ENCODE results near the gene UNC79. TPM values are rescaled to one million over a fixed set of nuclear protein-coding genes. Genes with fewer than 3 reads are reported as not detected.

The UNC79 gene
- total RNA-seq, 1 donor from 2014 or later: 2.6 TPM

- Mint-ChIP-seq H3K4me1 (ENCODE audit: low read depth) (peaks cover 2% of the 10 kb centered on the region), H3K27me3 (peaks cover 3% of the 10 kb centered on the region), H3K4me3 (ENCODE audit: low read depth) (no peak overlapping the region), H3K36me3 (ENCODE audit: insufficient read depth) (peaks cover 6% of the 10 kb centered on the region), H3K27ac (no peak overlapping the region), H3K9me3 (ENCODE audit: low read depth) (peaks cover 26% of the 10 kb centered on the region)
- no peak for TF ChIP-seq CTCF (IDR thresholded peaks at IDR 0.05; ENCODE audit: unreplicated experiment)
- no peak for DNase-seq (ENCODE audit: low spot score, unreplicated experiment)
Observed at GRCh38 chr14:93665169-93665568, 234.4 kb downstream of the UNC79 start.

GRCh38 chr14:93669632-93670031 lies 238.9 kb downstream of the UNC79 start:
- peaks cover 5% of the 10 kb centered on the region for H3K36me3 Mint-ChIP-seq (ENCODE audit: insufficient read depth)
- no peak overlapping the region for H3K27ac Mint-ChIP-seq
- TF ChIP-seq CTCF (IDR thresholded peaks at IDR 0.05; ENCODE audit: unreplicated experiment): no peak
- peaks cover 18% of the 10 kb centered on the region for H3K9me3 Mint-ChIP-seq (ENCODE audit: low read depth)
- no peak for DNase-seq (ENCODE audit: low spot score, unreplicated experiment)
- H3K4me1 Mint-ChIP-seq (ENCODE audit: low read depth): peaks cover 4% of the 10 kb centered on the region
- no peak overlapping the region for H3K4me3 Mint-ChIP-seq (ENCODE audit: low read depth)
- peaks cover 10% of the 10 kb centered on the region for H3K27me3 Mint-ChIP-seq

- Mint-ChIP-seq H3K36me3 (ENCODE audit: insufficient read depth) (no peaks in the 10 kb centered on the region), H3K4me1 (ENCODE audit: low read depth) (peaks cover 4% of the 10 kb centered on the region)
- DNase-seq (ENCODE audit: low spot score, unreplicated experiment): no peak
Observed at GRCh38 chr14:93674343-93674742, 243.6 kb downstream of the UNC79 start.

GRCh38 chr14:93675651-93676050 lies 244.9 kb downstream of the UNC79 start:
- TF ChIP-seq CTCF (IDR thresholded peaks at IDR 0.05; ENCODE audit: unreplicated experiment): no peak
- Mint-ChIP-seq H3K27ac (no peak overlapping the region), H3K36me3 (ENCODE audit: insufficient read depth) (no peaks in the 10 kb centered on the region)

More at GRCh38 chr14:93674343-93674742, 243.6 kb downstream of the UNC79 start:
- no peak for TF ChIP-seq CTCF (IDR thresholded peaks at IDR 0.05; ENCODE audit: unreplicated experiment)
- Mint-ChIP-seq H3K27me3 (peaks cover 10% of the 10 kb centered on the region), H3K27ac (no peak overlapping the region), H3K9me3 (ENCODE audit: low read depth) (no peaks in the 10 kb centered on the region), H3K4me3 (ENCODE audit: low read depth) (no peak overlapping the region)

GRCh38 chr14:93676416-93676958 lies 245.7 kb downstream of the UNC79 start:
- no peak for DNase-seq (ENCODE audit: low spot score, unreplicated experiment)
- TF ChIP-seq CTCF (IDR thresholded peaks at IDR 0.05; ENCODE audit: unreplicated experiment): no peak
- H3K36me3 Mint-ChIP-seq (ENCODE audit: insufficient read depth): no peaks in the 10 kb centered on the region
- no peak overlapping the region for H3K27ac Mint-ChIP-seq
- peaks cover 7% of the 10 kb centered on the region for H3K27me3 Mint-ChIP-seq
- no peak overlapping the region for H3K4me3 Mint-ChIP-seq (ENCODE audit: low read depth)
- H3K4me1 Mint-ChIP-seq (ENCODE audit: low read depth): peaks cover 7% of the 10 kb centered on the region
- no peaks in the 10 kb centered on the region for H3K9me3 Mint-ChIP-seq (ENCODE audit: low read depth)

More at GRCh38 chr14:93675651-93676050, 244.9 kb downstream of the UNC79 start:
- no peak overlapping the region for H3K4me3 Mint-ChIP-seq (ENCODE audit: low read depth)
- no peaks in the 10 kb centered on the region for H3K9me3 Mint-ChIP-seq (ENCODE audit: low read depth)
- H3K4me1 Mint-ChIP-seq (ENCODE audit: low read depth): peaks cover 3% of the 10 kb centered on the region
- H3K27me3 Mint-ChIP-seq: peaks cover 7% of the 10 kb centered on the region
- DNase-seq (ENCODE audit: low spot score, unreplicated experiment): no peak

Data from progenitor cell of endocrine pancreas (in vitro differentiated cells).